SIG-M5 treated with dmso at 0.1 percent for 504 hours (cell line): Measurements from ENCODE around the gene UPF1.
"Not testable (repeated sequence)": the region's sequence is repeated elsewhere in the genome, so short reads cannot be mapped to it uniquely, and the experiment has no call there.

Experiments used
- DNase-seq: peaks from one replicate; lab custom pipeline; 2025; ENCODE audit not compliant: unreplicated experiment; lab: John Stamatoyannopoulos, UW

UPF1 gene

GRCh38 chr19:18798384-18799352, 33.1 kb upstream of the UPF1 start:
- no peak for DNase-seq

- no peak for DNase-seq
Measured at GRCh38 chr19:18799389-18799970, 32.3 kb upstream of the UPF1 start.

DNA sequence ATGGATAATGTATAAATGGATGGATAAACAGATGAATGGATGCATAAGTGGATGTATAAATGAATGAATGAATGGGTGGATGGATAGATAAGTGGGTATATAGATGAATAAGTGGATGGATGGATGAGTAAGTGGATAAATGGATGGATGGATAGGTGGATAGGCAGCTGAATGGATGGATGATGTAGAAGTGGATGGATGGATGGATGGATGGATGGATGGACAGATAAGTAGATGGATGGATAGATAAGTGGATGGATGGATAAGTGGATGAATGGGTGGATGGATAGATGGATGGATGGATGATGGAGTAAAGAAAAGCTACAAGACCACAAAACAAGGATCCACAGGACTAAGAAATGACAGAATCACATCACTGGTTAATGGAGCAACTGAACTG, 31.7 kb upstream of the UPF1 start:
- DNase-seq = no peak

GRCh38 chr19:18800636-18801035, 31.1 kb upstream of the UPF1 start:
- DNase-seq = no peak

GRCh38 chr19:18802354-18802753, 29.4 kb upstream of the UPF1 start:
- DNase-seq = no peak

GRCh38 chr19:18803550-18804138, 28.1 kb upstream of the UPF1 start:
- DNase-seq = no peak

DNA sequence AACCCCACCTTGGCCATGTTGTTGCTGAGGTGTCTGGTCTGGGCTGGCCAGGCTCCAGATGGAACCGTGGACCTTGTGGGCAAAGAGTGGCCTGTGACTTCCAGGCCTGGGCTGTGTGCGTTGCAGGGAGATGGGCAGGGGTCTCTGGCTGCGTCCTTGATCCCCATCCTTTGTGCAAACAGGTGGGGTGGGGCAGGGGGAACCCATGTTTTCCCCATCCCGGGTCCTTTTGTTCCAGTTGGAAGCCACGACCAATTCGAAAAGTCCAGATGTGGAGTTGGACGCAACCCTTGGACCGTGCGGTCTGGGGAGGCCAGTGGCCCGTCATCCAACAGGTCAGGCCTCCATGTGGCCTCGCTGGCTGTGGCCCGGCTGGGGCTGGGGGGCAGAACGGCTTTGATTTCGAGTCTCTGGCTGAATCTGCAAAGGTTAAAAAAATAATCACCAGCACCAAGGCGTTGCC, 27.6 kb upstream of the UPF1 start:
- no peak for DNase-seq

- no peak for DNase-seq
Measured at GRCh38 chr19:18804643-18805042, 27.1 kb upstream of the UPF1 start.

- no peak for DNase-seq
Measured at GRCh38 chr19:18807861-18808331, 23.9 kb upstream of the UPF1 start.

- DNase-seq = peak; percentile 64
Measured at GRCh38 chr19:18809149-18809868, 22.4 kb upstream of the UPF1 start.

GRCh38 chr19:18811638-18812037, 20.1 kb upstream of the UPF1 start:
- DNase-seq = not testable (repeated sequence)

- DNase-seq = no peak
Measured at GRCh38 chr19:18814063-18814462, 17.7 kb upstream of the UPF1 start.

GRCh38 chr19:18815673-18816072, 16.1 kb upstream of the UPF1 start:
- no peak for DNase-seq

GRCh38 chr19:18816645-18817044, 15.1 kb upstream of the UPF1 start:
- not testable (repeated sequence) for DNase-seq

DNA sequence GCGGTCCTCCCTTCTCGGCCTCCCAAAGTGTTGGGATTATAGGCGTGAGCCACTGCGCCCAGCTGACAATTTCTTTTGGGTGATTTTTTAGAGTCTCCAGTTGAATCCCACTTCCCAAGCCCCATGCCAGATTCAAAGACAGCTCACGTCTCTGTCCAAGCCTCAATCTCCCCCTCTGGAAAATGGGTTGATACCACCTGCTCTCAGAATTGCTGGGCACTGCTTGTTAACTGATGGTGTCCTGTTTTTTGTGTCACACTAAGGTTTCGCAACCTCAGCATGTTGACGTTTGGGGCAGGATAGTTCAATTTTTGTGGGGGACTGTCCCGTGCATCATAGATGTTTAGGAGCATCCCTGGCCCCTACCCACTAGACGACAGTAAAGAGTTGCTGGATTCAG, 14.2 kb upstream of the UPF1 start:
- DNase-seq = no peak

DNA sequence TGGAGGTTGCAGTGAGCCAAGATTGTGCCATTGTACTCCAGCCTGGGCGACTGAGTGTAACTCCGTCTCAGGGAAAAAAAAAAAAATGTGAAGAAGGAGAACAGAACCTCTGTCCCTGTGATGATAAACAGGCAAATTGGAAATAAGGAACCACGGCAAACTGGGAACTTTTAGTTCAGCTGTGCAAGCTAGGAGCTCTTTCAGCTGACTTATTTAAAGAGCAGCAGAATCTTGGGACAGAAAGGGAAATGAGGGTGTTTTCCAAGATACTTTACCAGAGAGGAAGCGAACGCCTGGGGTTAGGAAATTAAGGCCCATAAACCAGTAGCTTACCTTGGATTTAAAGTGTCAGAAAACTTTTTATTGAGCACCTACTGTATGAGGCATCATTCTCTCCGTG, 3.0 kb upstream of the UPF1 start:
- DNase-seq = no peak

DNA sequence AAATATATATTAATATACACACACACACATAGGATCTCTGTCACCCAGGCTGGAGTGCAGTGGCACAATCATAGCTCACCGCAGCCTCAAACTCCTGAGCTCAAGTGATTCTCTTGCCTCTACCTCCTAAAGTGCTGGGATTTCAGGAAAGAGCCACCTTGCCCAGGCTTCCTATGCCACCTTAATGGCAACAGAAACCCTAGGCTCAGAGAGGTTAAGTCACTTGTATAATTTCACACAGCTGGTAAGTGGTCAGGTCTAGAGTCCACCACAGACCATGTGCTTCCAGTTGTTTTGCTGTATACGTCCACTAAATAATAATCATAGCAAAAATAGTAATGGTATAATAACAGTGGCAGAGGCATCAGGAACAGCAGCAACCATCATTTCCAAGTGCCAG, 1.3 kb upstream of the UPF1 start:
- no peak for DNase-seq

DNA sequence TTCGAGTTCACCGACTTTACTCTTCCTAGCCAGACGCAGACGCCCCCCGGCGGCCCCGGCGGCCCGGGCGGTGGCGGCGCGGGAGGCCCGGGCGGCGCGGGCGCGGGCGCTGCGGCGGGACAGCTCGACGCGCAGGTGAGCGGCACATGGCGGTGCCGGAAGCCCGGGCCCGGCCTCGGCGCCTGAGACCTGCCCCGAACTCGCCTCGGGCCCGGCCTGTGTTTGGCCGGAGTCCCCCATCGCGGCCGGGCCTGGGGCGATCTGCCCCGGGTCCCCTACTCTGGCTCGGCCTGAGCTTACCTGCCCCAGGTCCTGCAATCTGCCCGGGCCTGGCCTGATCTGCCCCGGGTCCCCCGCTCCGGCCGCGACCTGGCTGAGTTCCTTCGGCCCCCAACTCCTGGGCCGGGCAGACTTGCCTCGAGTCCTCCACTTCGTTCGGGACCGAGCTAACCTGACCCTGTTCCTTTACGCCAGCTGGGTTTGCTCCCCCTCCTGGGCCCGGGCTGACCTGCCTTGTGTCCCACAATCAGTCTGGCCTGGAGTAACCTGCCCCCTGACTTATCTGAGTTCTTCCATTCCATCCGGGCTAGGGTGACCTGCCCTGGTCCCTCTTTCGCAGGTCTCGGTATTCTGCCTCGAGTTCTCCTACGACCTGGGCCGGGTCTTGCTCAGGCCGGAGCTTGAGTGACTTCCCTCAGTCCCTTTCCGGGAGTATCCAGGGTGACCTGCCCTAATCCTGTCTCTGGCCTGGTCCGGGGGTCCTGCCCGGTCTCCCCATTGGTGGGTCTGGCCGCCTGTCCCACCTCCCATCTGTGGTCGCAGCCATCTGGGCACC, 764 bp downstream of the UPF1 start:
- peak; percentile 5 for DNase-seq

DNA sequence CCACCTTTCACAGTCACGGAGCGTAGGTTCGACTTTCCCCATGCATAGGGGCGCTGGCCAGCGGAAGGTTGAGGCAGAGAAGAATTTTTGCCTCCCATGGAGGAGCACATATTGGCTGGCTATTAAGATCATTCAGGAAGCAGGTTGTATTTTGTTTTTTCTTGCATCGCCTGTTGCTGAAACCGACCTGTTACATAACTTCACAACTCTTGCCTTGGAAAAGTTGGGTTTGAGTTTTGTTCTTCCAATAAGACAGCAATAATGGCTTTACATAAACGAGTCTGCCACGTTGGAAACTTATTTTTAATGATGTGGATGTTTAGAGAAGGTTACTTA, 1.4 kb downstream of the UPF1 start:
- DNase-seq = peak; percentile 16

- peak; percentile 19 for DNase-seq
Measured at GRCh38 chr19:18833849-18834643, 2.3 kb downstream of the UPF1 start.
